Mesendoderm (in vitro differentiated cells): ENCODE data around the gene SYTL3.

Source experiments
- DNase-seq: peaks from one replicate; pipeline ENCODE4 v3.0.0; 2013
- H2AK5ac ChIP-seq: 2 replicates; pipeline ENCODE4 v1.6.1; 2013; ENCODE audit warnings: low read length, inconsistent platforms
- H2BK120ac ChIP-seq: 2 replicates; pipeline ENCODE4 v1.6.1; 2013; ENCODE audit warnings: low read depth, mild to moderate bottlenecking, low read length, moderate library complexity, mixed read lengths
- H2BK15ac ChIP-seq: replicated peaks from 2 replicates; pipeline ENCODE4 v1.6.1; 2013; ENCODE audit warnings: low read depth, mild to moderate bottlenecking, moderate library complexity
- H2BK5ac ChIP-seq: 2 replicates; pipeline ENCODE4 v1.6.1; 2013; ENCODE audit warnings: low read length, inconsistent platforms
- H3K18ac ChIP-seq: 2 replicates; pipeline ENCODE4 v1.6.1; 2013; ENCODE audit warnings: mild to moderate bottlenecking, low read length, mixed read lengths
- H3K23ac ChIP-seq: one replicate; pipeline ENCODE4 v1.6.1; 2013; ENCODE audit warnings: low read length
- H3K27ac ChIP-seq: 2 replicates; pipeline ENCODE4 v1.5.1; 2013; ENCODE audit warnings: low read depth, mild to moderate bottlenecking, inconsistent platforms, low read length, moderate library complexity
- H3K27me3 ChIP-seq: 2 replicates; pipeline ENCODE4 v1.6.1; 2013; ENCODE audit warnings: low read length, control low read depth, mild to moderate bottlenecking, inconsistent platforms; ENCODE audit not compliant: insufficient read depth, poor library complexity
- H3K36me3 ChIP-seq: 2 replicates; pipeline ENCODE4 v1.6.1; 2013; ENCODE audit warnings: low read length, inconsistent platforms; ENCODE audit not compliant: control insufficient read depth, insufficient read depth
- H3K4ac ChIP-seq: one replicate; pipeline ENCODE4 v1.6.1; 2013; ENCODE audit warnings: low read depth, mild to moderate bottlenecking, low read length, moderate library complexity
- H3K4me1 ChIP-seq: 2 replicates; pipeline ENCODE4 v1.6.1; 2013; ENCODE audit warnings: low read depth, low read length, inconsistent platforms; ENCODE audit not compliant: control insufficient read depth
- H3K4me2 ChIP-seq: 2 replicates; pipeline ENCODE4 v1.6.1; 2013; ENCODE audit warnings: low read length
- H3K4me3 ChIP-seq: 2 replicates; pipeline ENCODE4 v1.5.1; 2013; ENCODE audit warnings: mild to moderate bottlenecking, low read length
- H3K56ac ChIP-seq: one replicate; pipeline ENCODE4 v1.6.1; 2013; ENCODE audit warnings: low read length
- H3K79me1 ChIP-seq: 2 replicates; pipeline ENCODE4 v1.6.1; 2013; ENCODE audit warnings: low read length, inconsistent platforms
- H3K79me2 ChIP-seq: 2 replicates; pipeline ENCODE4 v1.6.1; 2013; ENCODE audit warnings: mild to moderate bottlenecking, low read length; ENCODE audit not compliant: control insufficient read depth, insufficient read depth
- H3K9ac ChIP-seq: 2 replicates; pipeline ENCODE4 v1.6.1; 2013; ENCODE audit warnings: low read length, inconsistent platforms
- H4K5ac ChIP-seq: one replicate; pipeline ENCODE4 v1.6.1; 2013; ENCODE audit warnings: low read length
- H4K8ac ChIP-seq: one replicate; pipeline ENCODE4 v1.6.1; 2013; ENCODE audit warnings: low read depth, mild to moderate bottlenecking, control low read depth, low read length, moderate library complexity
- WGBS: extraction: QIAGEN DNeasy Blood & Tissue Kit; methylation state at CpG from one replicate; pipeline ENCODE4 v1.1.7; 2013; ENCODE audit warnings: low lambda C conversion rate, missing lambda C conversion rate; ENCODE audit not compliant: insufficient coverage; ENCODE audit errors: extremely low coverage; 5-methylcytosine and 5-hydroxymethylcytosine counted together

SYTL3 gene

GRCh38 chr6:158686311-158686710, 36.5 kb downstream of the SYTL3 start:
- H3K79me2 ChIP-seq: no peaks in the 10 kb centered on the region
- WGBS: no CpG with 5 or more reads among the region's 4 CpGs
- no peak overlapping the region for H3K4ac ChIP-seq
- no peak overlapping the region for H3K4me2 ChIP-seq
- H4K8ac ChIP-seq: no peak overlapping the region
- H3K27ac ChIP-seq: no peak overlapping the region
- no peak overlapping the region for H2BK5ac ChIP-seq
- no peak overlapping the region for H2AK5ac ChIP-seq
- no peaks in the 10 kb centered on the region for H3K27me3 ChIP-seq
- H3K79me1 ChIP-seq: no peaks in the 10 kb centered on the region
- no peak overlapping the region for H4K5ac ChIP-seq
- H3K56ac ChIP-seq: no peak overlapping the region
- DNase-seq: no peak
- H3K36me3 ChIP-seq: no peaks in the 10 kb centered on the region
- H3K18ac ChIP-seq: no peak overlapping the region
- no peaks in the 10 kb centered on the region for H3K4me1 ChIP-seq
- H3K23ac ChIP-seq: no peak overlapping the region
- no peak overlapping the region for H3K4me3 ChIP-seq
- H2BK15ac ChIP-seq: no peak overlapping the region
- H3K9ac ChIP-seq: no peak overlapping the region
- H2BK120ac ChIP-seq: no peak overlapping the region

- no peak overlapping the region for H2BK15ac ChIP-seq
- no peak overlapping the region for H2BK120ac ChIP-seq
- no peak for DNase-seq
- H3K27ac ChIP-seq: no peak overlapping the region
- H3K18ac ChIP-seq: no peak overlapping the region
- no peaks in the 10 kb centered on the region for H3K79me2 ChIP-seq
- no peak overlapping the region for H3K4ac ChIP-seq
- H3K56ac ChIP-seq: no peak overlapping the region
- no peaks in the 10 kb centered on the region for H3K27me3 ChIP-seq
- H3K36me3 ChIP-seq: no peaks in the 10 kb centered on the region
- H2BK5ac ChIP-seq: no peak overlapping the region
- no peak overlapping the region for H3K4me3 ChIP-seq
- no peak overlapping the region for H3K23ac ChIP-seq
- H3K4me2 ChIP-seq: no peak overlapping the region
- no peak overlapping the region for H2AK5ac ChIP-seq
- no peaks in the 10 kb centered on the region for H3K79me1 ChIP-seq
- no peak overlapping the region for H4K5ac ChIP-seq
- no peak overlapping the region for H4K8ac ChIP-seq
- WGBS: no CpG with 5 or more reads among the region's 7 CpGs
- no peak overlapping the region for H3K9ac ChIP-seq
- no peaks in the 10 kb centered on the region for H3K4me1 ChIP-seq
Measured at GRCh38 chr6:158686791-158687381, 37.0 kb downstream of the SYTL3 start.

- Histone ChIP-seq H3K27me3 (no peaks in the 10 kb centered on the region), H3K23ac (no peak overlapping the region), H3K27ac (no peak overlapping the region), H2BK120ac (no peak overlapping the region), H3K9ac (no peak overlapping the region), H3K4me1 (no peaks in the 10 kb centered on the region), H3K79me1 (no peaks in the 10 kb centered on the region), H3K4me2 (no peak overlapping the region), H4K5ac (no peak overlapping the region), H3K4me3 (no peak overlapping the region), H2BK15ac (no peak overlapping the region), H3K79me2 (no peaks in the 10 kb centered on the region), H3K36me3 (no peaks in the 10 kb centered on the region), H2BK5ac (no peak overlapping the region), H3K4ac (no peak overlapping the region), H4K8ac (no peak overlapping the region), H3K56ac (no peak overlapping the region), H2AK5ac (no peak overlapping the region), H3K18ac (no peak overlapping the region)
- WGBS: no CpG with 5 or more reads among the region's 4 CpGs
- DNase-seq: no peak
Measured at GRCh38 chr6:158687506-158687905, 37.7 kb downstream of the SYTL3 start.

- DNase-seq: no peak
- no CpG with 5 or more reads among the region's 1 CpG for WGBS
Measured at GRCh38 chr6:158688860-158689259, 39.0 kb downstream of the SYTL3 start.

DNA sequence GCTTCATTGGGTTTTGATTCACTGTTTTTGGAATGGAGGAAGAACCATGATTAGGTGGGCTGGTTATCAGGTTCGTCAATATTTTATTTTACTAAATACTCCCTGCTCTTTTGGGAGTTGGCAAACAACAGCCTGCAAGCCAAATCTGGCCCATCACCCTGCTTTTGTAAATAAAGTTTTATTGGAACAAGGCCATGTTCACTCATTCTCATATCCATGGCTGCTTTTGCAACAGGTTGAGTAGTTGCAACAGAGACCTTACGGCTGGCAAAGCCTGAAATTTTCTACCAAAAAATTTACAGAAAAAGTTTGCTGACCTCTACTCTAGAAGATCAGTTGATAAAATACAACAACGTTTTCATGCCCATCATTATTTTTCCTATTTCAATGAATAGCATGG, 45.1 kb downstream of the SYTL3 start:
- H3K4me2 ChIP-seq: no peak overlapping the region
- H2BK120ac ChIP-seq: no peak overlapping the region
- H2BK15ac ChIP-seq: no peak overlapping the region
- H2BK5ac ChIP-seq: no peak overlapping the region
- no peaks in the 10 kb centered on the region for H3K27me3 ChIP-seq
- WGBS: no CpG with 5 or more reads among the region's 3 CpGs
- no peak overlapping the region for H3K56ac ChIP-seq
- no peak overlapping the region for H4K5ac ChIP-seq
- no peak overlapping the region for H3K4me3 ChIP-seq
- no peaks in the 10 kb centered on the region for H3K4me1 ChIP-seq
- H3K4ac ChIP-seq: no peak overlapping the region
- no peak overlapping the region for H3K23ac ChIP-seq
- no peaks in the 10 kb centered on the region for H3K79me1 ChIP-seq
- H2AK5ac ChIP-seq: no peak overlapping the region
- no peak overlapping the region for H4K8ac ChIP-seq
- no peak overlapping the region for H3K9ac ChIP-seq
- H3K79me2 ChIP-seq: no peaks in the 10 kb centered on the region
- no peaks in the 10 kb centered on the region for H3K36me3 ChIP-seq
- no peak for DNase-seq
- H3K27ac ChIP-seq: no peak overlapping the region
- no peak overlapping the region for H3K18ac ChIP-seq

More at GRCh38 chr6:158688860-158689259, 39.0 kb downstream of the SYTL3 start:
- H3K4me2 ChIP-seq: no peak overlapping the region
- H3K27ac ChIP-seq: no peak overlapping the region
- H3K4me3 ChIP-seq: no peak overlapping the region
- H2BK15ac ChIP-seq: no peak overlapping the region
- no peak overlapping the region for H2BK5ac ChIP-seq
- no peaks in the 10 kb centered on the region for H3K79me1 ChIP-seq
- H2AK5ac ChIP-seq: no peak overlapping the region
- no peak overlapping the region for H3K23ac ChIP-seq
- H3K4me1 ChIP-seq: no peaks in the 10 kb centered on the region
- no peak overlapping the region for H2BK120ac ChIP-seq
- no peaks in the 10 kb centered on the region for H3K79me2 ChIP-seq
- H3K36me3 ChIP-seq: no peaks in the 10 kb centered on the region
- H4K5ac ChIP-seq: no peak overlapping the region
- no peak overlapping the region for H3K4ac ChIP-seq
- H3K18ac ChIP-seq: no peak overlapping the region
- H3K27me3 ChIP-seq: no peaks in the 10 kb centered on the region
- no peak overlapping the region for H3K9ac ChIP-seq
- no peak overlapping the region for H3K56ac ChIP-seq
- no peak overlapping the region for H4K8ac ChIP-seq

DNA sequence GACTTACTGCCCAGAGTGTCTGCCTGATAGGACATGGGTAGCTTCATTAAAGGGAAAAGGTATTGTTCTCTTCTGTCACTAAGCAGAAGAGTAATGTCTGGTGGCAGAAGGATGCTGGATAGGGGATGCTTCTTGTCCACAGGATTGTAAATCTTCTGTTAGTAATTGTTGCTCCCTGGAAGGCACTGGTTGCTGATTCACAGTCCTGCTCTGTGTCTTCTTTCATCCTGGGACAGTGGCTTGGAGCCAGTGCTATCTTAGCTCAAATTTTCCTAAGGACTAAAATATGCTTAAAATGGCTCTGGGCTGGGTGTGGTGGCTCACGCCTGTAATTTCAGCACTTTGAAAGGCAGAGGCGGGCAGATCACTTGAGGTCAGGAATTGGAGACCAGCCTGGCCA, 48.0 kb downstream of the SYTL3 start:
- no peaks in the 10 kb centered on the region for H3K36me3 ChIP-seq
- H3K18ac ChIP-seq: no peak overlapping the region
- no peaks in the 10 kb centered on the region for H3K4me1 ChIP-seq
- no peaks in the 10 kb centered on the region for H3K79me1 ChIP-seq
- H3K9ac ChIP-seq: no peak overlapping the region
- H3K4me3 ChIP-seq: no peak overlapping the region
- no peak overlapping the region for H4K8ac ChIP-seq
- H3K27me3 ChIP-seq: no peaks in the 10 kb centered on the region
- DNase-seq: no peak
- H2BK120ac ChIP-seq: no peak overlapping the region
- WGBS: no CpG with 5 or more reads among the region's 2 CpGs
- no peaks in the 10 kb centered on the region for H3K79me2 ChIP-seq
- no peak overlapping the region for H4K5ac ChIP-seq
- H3K4me2 ChIP-seq: no peak overlapping the region
- no peak overlapping the region for H3K23ac ChIP-seq
- H3K56ac ChIP-seq: no peak overlapping the region
- H2AK5ac ChIP-seq: no peak overlapping the region
- no peak overlapping the region for H2BK5ac ChIP-seq
- no peak overlapping the region for H3K27ac ChIP-seq
- no peak overlapping the region for H2BK15ac ChIP-seq
- H3K4ac ChIP-seq: no peak overlapping the region
